Keratinocyte (primary cell): Measurements from ENCODE around the gene BAZ2B. TPM values are rescaled to one million over a fixed set of nuclear protein-coding genes. Genes with fewer than 3 reads are reported as not detected.

Experiments
- DNase-seq: peaks from one replicate; pipeline ENCODE4 v3.0.0-alpha.2; 2011; ENCODE audit warnings: low read depth, missing footprints, low spot score
- FAIRE-seq: peaks from 2 replicates; lab custom pipeline; 2011; peaks lifted over from hg19 to GRCh38; lab: Jason Lieb, UNC
- H2AFZ ChIP-seq: 2 replicates; pipeline ENCODE4 v1.6.0; 2012; ENCODE audit warnings: low read length, control low read depth, inconsistent platforms; ENCODE audit not compliant: control insufficient read depth
- H3K27ac ChIP-seq: 2 replicates; pipeline ENCODE4 v1.5.1; 2011; ENCODE audit warnings: low read length; ENCODE audit not compliant: control insufficient read depth, insufficient read depth
- H3K27me3 ChIP-seq: 3 replicates; pipeline ENCODE4 v1.6.0; 2011; ENCODE audit warnings: low read length; ENCODE audit not compliant: control insufficient read depth, insufficient read depth; ENCODE audit errors: extremely low read depth
- H3K36me3 ChIP-seq, 2 experiments: 2 replicates in 1 of 2; 3 replicates in 1 of 2; pipeline ENCODE4 v1.5.1; 2011; ENCODE audit warnings: low read length in 2 of 2, mild to moderate bottlenecking in 1 of 2; ENCODE audit not compliant: control insufficient read depth in 2 of 2, insufficient read depth in 2 of 2; ENCODE audit errors: extremely low read depth in 1 of 2
- H3K4me1 ChIP-seq: 3 replicates; pipeline ENCODE4 v1.5.1; 2011; ENCODE audit warnings: low read length; ENCODE audit not compliant: control insufficient read depth, insufficient read depth; ENCODE audit errors: extremely low read depth
- H3K4me2 ChIP-seq: 3 replicates; pipeline ENCODE4 v1.6.0; 2011; ENCODE audit warnings: low read depth, low read length; ENCODE audit not compliant: control insufficient read depth, insufficient read depth; ENCODE audit errors: extremely low read depth
- H3K4me3 ChIP-seq, 3 experiments: fragments of 200-600 bp in 1 of 3; sonication (generic) in 1 of 3; 2 replicates in 2 of 3; 3 replicates in 1 of 3; pipeline ENCODE4 v1.5.1; 2011 to 2016; ENCODE audit warnings: low read length in 3 of 3, mild to moderate bottlenecking in 3 of 3, control low read depth in 2 of 3, inconsistent platforms in 1 of 3, low read depth in 1 of 3, mixed read lengths in 1 of 3, mixed run types in 1 of 3, moderate library complexity in 1 of 3; ENCODE audit not compliant: control insufficient read depth in 2 of 3, insufficient read depth in 2 of 3; ENCODE audit errors: extremely low read depth in 1 of 3
- H3K79me2 ChIP-seq: 2 replicates; pipeline ENCODE4 v1.6.0; 2012; ENCODE audit warnings: low read length; ENCODE audit not compliant: control insufficient read depth, insufficient read depth
- H3K9ac ChIP-seq: 3 replicates; pipeline ENCODE4 v1.6.0; 2011; ENCODE audit warnings: low read length; ENCODE audit not compliant: control insufficient read depth, insufficient read depth; ENCODE audit errors: extremely low read depth
- H3K9me1 ChIP-seq: 3 replicates; pipeline ENCODE4 v1.6.0; 2011; ENCODE audit warnings: low read length; ENCODE audit not compliant: control insufficient read depth, insufficient read depth; ENCODE audit errors: extremely low read depth
- H3K9me3 ChIP-seq: 2 replicates; pipeline ENCODE4 v1.5.1; 2012; ENCODE audit warnings: low read depth, low read length; ENCODE audit not compliant: control insufficient read depth
- H4K20me1 ChIP-seq: 3 replicates; pipeline ENCODE4 v1.6.0; 2011; ENCODE audit warnings: low read length; ENCODE audit not compliant: control insufficient read depth, insufficient read depth; ENCODE audit errors: extremely low read depth
- EZH2 ChIP-seq: IDR thresholded peaks from one replicate; pipeline ENCODE4 v1.6.1; 2012; ENCODE audit warnings: inconsistent platforms, mild to moderate bottlenecking, low read length, moderate library complexity
- dilution Hi-C: fragments of 300-500 bp; cut with MboI; formaldehyde crosslinking; loops from one replicate; pipeline ENCODE4 v1.7.0; 2020; ENCODE audit warnings: low sequenced_read_pairs; ENCODE audit not compliant: extremely low pct_ligation_motif_present
- polyA plus RNA-seq, 5 experiments: library from polyadenylated mRNA; depleted of rRNA in 3 of 5; stranded (reverse) in 3 of 5; stranded (forward) in 1 of 5; unstranded in 1 of 5; fragments of >200 nt; gene quantifications; 1 replicate in 1 of 5; 2 replicates in 3 of 5; 3 replicates in 1 of 5; pipeline versions ENCODE4 v1.2.1 to v1.2.3, GENCODE V29; 2011 to 2012; ENCODE audit warnings: missing spikeins in 2 of 5, low read depth in 1 of 5, low replicate concordance in 1 of 5
- TF ChIP-seq, protein P1 (sequence below), 3 experiments: IDR thresholded peaks in 1 of 3; conservative IDR thresholded peaks in 1 of 3; optimal IDR thresholded peaks in 1 of 3; 2 replicates in 2 of 3; 3 replicates in 1 of 3; pipeline versions ENCODE3 to v1.5.1; 2011; ENCODE audit warnings: low read length in 3 of 3, mild to moderate bottlenecking in 3 of 3, moderate library complexity in 2 of 3, control low read depth in 1 of 3, inconsistent platforms in 1 of 3; ENCODE audit not compliant: insufficient read depth in 2 of 3; ENCODE audit errors: extremely low read depth in 1 of 3

Gene BAZ2B
- polyA plus RNA-seq, 1 donor (not counting 4 experiments of a cell fraction or from before 2014, with no cell fraction given) = 27.0 TPM

DNA sequence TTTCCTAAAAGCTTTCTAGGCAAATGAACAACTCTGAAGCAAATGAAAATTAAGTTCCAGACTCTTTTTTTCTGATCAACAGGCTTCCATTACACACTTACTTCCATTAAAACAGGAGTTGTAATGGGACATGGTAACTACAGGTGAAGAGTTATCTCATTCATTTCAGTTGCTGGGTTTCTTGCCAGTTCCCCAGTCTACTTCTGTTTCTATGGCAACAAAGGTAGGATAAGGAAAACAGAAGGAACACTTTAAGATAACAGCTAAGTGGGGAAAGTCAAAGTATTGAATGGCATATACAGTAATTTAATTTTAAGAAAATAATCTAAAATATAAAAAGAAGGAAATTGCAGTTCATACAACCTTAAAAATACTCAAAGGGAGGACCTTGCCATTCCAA lies 25.1 kb downstream of the BAZ2B start:
- Histone ChIP-seq H2AFZ (no peak overlapping the region), H3K79me2 (peaks cover 5% of the 10 kb centered on the region), H3K4me3 (no peak overlapping the region), H3K9me3 (no peaks in the 10 kb centered on the region), H3K27ac (no peak overlapping the region), H3K4me1 (peaks cover 11% of the 10 kb centered on the region), H3K9me1 (no peaks in the 10 kb centered on the region), H3K4me2 (no peak overlapping the region), H3K9ac (no peak overlapping the region), H3K36me3 (no peaks in the 10 kb centered on the region), H3K27me3 (no peaks in the 10 kb centered on the region), H4K20me1 (no peaks in the 10 kb centered on the region)
- dilution Hi-C loops = no loop called here
- no peak for FAIRE-seq
- TF ChIP-seq, protein P1, sequence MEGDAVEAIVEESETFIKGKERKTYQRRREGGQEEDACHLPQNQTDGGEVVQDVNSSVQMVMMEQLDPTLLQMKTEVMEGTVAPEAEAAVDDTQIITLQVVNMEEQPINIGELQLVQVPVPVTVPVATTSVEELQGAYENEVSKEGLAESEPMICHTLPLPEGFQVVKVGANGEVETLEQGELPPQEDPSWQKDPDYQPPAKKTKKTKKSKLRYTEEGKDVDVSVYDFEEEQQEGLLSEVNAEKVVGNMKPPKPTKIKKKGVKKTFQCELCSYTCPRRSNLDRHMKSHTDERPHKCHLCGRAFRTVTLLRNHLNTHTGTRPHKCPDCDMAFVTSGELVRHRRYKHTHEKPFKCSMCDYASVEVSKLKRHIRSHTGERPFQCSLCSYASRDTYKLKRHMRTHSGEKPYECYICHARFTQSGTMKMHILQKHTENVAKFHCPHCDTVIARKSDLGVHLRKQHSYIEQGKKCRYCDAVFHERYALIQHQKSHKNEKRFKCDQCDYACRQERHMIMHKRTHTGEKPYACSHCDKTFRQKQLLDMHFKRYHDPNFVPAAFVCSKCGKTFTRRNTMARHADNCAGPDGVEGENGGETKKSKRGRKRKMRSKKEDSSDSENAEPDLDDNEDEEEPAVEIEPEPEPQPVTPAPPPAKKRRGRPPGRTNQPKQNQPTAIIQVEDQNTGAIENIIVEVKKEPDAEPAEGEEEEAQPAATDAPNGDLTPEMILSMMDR (optimal IDR thresholded peaks at IDR 0.05 in 1 of 3, IDR thresholded peaks at IDR 0.05 in 1 of 3, conservative IDR thresholded peaks at IDR 0.05 in 1 of 3; ENCODE audit: extremely low read depth in 1 of 3, insufficient read depth in 2 of 3, low read length in 3 of 3) = no peak
- TF ChIP-seq EZH2 = no peak
- DNase-seq = no peak

DNA sequence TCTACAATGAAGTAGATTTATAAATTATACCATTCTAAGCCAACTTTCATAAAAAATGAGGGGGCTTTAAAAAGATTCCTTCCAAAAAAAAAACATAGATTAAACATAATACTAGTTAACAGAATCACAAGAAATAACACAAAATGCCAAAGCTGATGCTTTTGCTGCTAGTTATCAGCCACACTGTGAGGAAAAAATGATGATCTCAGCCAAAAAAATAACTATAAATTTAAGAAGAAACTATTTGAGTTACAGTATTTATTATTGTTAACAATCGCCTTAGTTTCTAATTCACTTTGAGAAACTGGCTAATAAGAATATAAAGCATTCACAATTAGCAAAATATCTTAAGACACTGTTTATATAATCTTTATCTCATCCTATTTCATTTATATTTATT lies 27.1 kb downstream of the BAZ2B start:
- TF ChIP-seq EZH2 = no peak
- TF ChIP-seq, protein P1 (optimal IDR thresholded peaks at IDR 0.05 in 1 of 3, IDR thresholded peaks at IDR 0.05 in 1 of 3, conservative IDR thresholded peaks at IDR 0.05 in 1 of 3; ENCODE audit: extremely low read depth in 1 of 3, insufficient read depth in 2 of 3, low read length in 3 of 3) = no peak
- H3K27me3 ChIP-seq = no peaks in the 10 kb centered on the region
- H3K4me1 ChIP-seq = no peaks in the 10 kb centered on the region
- H3K36me3 ChIP-seq = no peaks in the 10 kb centered on the region
- no peaks in the 10 kb centered on the region for H3K9me3 ChIP-seq
- DNase-seq (no peak), FAIRE-seq (no peak)
- H3K4me3 ChIP-seq = no peak overlapping the region
- H3K9ac ChIP-seq = no peak overlapping the region
- peaks cover 5% of the 10 kb centered on the region for H3K79me2 ChIP-seq
- H3K9me1 ChIP-seq = no peaks in the 10 kb centered on the region
- no peaks in the 10 kb centered on the region for H4K20me1 ChIP-seq
- dilution Hi-C loops = no loop called here
- H3K27ac ChIP-seq = no peak overlapping the region
- no peak overlapping the region for H3K4me2 ChIP-seq
- no peak overlapping the region for H2AFZ ChIP-seq
